ENCODE results near the gene SUMO4. TPM values are rescaled to one million over a fixed set of nuclear protein-coding genes. Genes with fewer than 3 reads are reported as not detected.

Gene SUMO4
- total RNA-seq, 1 experiment from 2014 or later: 1.8 TPM

DNA sequence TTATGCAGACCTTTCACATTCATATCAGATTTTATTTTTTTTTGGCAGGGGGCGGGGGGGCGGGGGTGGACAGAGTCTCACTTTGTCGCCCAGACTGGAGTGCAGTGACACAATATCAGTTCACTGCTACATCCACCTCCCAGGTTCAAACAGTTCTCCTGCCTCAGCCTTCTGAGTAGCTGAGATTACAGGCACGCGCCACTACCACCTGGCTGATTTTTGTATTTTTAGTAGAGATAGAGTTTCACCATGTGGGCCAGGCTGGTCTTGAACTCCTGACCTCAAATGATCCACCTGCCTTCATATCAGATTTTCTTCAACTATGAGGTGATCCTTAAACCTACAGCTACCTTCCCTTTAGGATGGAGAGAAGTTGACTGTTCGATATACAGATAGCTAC, 8.0 kb upstream of the SUMO4 start:
- H3K4me2 ChIP-seq: no peak overlapping the region
- 0 out of 2 replicates have a peak, but pooled peaks cover 10% of the 10 kb centered on the region for H4K20me1 ChIP-seq (ENCODE audit: insufficient read depth)
- ChIA-PET CTCF (no interaction called here), POLR2A (ENCODE audit: unreplicated experiment) (no interaction called here)
- no peak overlapping the region for H2AFZ ChIP-seq
- intact Hi-C loops (cut with micrococcal nuclease; ENCODE audit: unreplicated experiment): loop anchor here (10.0 kb wide), 1 partner anchor 67 kb away; no protein-coding TSS in a partner anchor
- H3F3A ChIP-seq (ENCODE audit: insufficient read depth, low read depth): no peaks in the 10 kb centered on the region
- TF ChIP-seq, protein P1, sequence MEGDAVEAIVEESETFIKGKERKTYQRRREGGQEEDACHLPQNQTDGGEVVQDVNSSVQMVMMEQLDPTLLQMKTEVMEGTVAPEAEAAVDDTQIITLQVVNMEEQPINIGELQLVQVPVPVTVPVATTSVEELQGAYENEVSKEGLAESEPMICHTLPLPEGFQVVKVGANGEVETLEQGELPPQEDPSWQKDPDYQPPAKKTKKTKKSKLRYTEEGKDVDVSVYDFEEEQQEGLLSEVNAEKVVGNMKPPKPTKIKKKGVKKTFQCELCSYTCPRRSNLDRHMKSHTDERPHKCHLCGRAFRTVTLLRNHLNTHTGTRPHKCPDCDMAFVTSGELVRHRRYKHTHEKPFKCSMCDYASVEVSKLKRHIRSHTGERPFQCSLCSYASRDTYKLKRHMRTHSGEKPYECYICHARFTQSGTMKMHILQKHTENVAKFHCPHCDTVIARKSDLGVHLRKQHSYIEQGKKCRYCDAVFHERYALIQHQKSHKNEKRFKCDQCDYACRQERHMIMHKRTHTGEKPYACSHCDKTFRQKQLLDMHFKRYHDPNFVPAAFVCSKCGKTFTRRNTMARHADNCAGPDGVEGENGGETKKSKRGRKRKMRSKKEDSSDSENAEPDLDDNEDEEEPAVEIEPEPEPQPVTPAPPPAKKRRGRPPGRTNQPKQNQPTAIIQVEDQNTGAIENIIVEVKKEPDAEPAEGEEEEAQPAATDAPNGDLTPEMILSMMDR (conservative IDR thresholded peaks at IDR 0.05): no peak
- TF ChIP-seq EZH2 (IDR thresholded peaks at IDR 0.05; ENCODE audit: low read depth): no peak
- H3K27ac ChIP-seq: no peak overlapping the region
- DNase-seq: no peak
- BruUV-seq (replicated peaks): no TSS peak
- peaks cover 64% of the 10 kb centered on the region for H3K79me2 ChIP-seq (ENCODE audit: low read depth)
- H3K9me3 ChIP-seq (ENCODE audit: insufficient read depth, low read depth): no peaks in the 10 kb centered on the region; the same call in 1 of the 2 replicates
- no peak overlapping the region for H3K4me3 ChIP-seq
- H3K36me3 ChIP-seq (ENCODE audit: low read depth): peaks cover 19% of the 10 kb centered on the region
- no peaks in the 10 kb centered on the region for H3K4me1 ChIP-seq (replicated peaks; ENCODE audit: insufficient read depth)
- no peaks in the 10 kb centered on the region for H3K27me3 ChIP-seq (ENCODE audit: insufficient read depth, low read depth)
- H3K9me2 ChIP-seq (ENCODE audit: insufficient read depth): no peaks in the 10 kb centered on the region

DNA sequence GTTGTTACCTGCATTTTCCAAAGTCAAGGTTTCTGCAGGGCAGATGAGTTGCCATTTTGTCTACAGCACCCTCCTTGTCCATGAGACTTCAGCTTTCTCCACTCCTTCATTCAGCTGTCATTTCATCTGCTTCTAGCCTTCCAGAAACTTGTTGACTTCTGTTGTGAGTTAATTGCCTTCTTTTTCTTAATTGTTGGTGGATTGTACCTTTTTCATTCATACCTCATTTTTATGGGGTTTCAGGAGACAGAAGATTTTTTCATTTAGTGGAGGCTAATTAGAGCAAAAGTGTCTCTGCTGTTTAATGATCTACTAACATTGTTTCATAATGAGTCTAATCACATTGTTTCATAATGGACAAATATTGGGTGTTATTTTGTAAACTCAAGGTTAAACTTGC, 7.5 kb upstream of the SUMO4 start:
- POLR2A ChIA-PET (ENCODE audit: unreplicated experiment): no interaction called here
- Histone ChIP-seq H3K4me1 (replicated peaks; ENCODE audit: insufficient read depth) (no peaks in the 10 kb centered on the region), H3K4me3 (no peak overlapping the region), H3K79me2 (ENCODE audit: low read depth) (peaks cover 60% of the 10 kb centered on the region), H3K9me2 (ENCODE audit: insufficient read depth) (no peaks in the 10 kb centered on the region), H3K27ac (no peak overlapping the region), H4K20me1 (ENCODE audit: insufficient read depth) (0 out of 2 replicates have a peak, but pooled peaks cover 10% of the 10 kb centered on the region), H3K27me3 (ENCODE audit: insufficient read depth, low read depth) (no peaks in the 10 kb centered on the region), H3K9me3 (ENCODE audit: insufficient read depth, low read depth) (no peaks in the 10 kb centered on the region; the same call in 1 of the 2 replicates), H3K36me3 (ENCODE audit: low read depth) (peaks cover 18% of the 10 kb centered on the region), H3F3A (ENCODE audit: insufficient read depth, low read depth) (no peaks in the 10 kb centered on the region), H3K4me2 (no peak overlapping the region), H2AFZ (no peak overlapping the region)
- CTCF ChIA-PET: no interaction called here
- intact Hi-C loops (cut with micrococcal nuclease; ENCODE audit: unreplicated experiment): loop anchor here (10.0 kb wide), 1 partner anchor 68 kb away; no protein-coding TSS in a partner anchor
- TF ChIP-seq, protein P1 (conservative IDR thresholded peaks at IDR 0.05): no peak
- TF ChIP-seq EZH2 (IDR thresholded peaks at IDR 0.05; ENCODE audit: low read depth): no peak
- no peak for DNase-seq
- BruUV-seq (replicated peaks): no TSS peak

DNA sequence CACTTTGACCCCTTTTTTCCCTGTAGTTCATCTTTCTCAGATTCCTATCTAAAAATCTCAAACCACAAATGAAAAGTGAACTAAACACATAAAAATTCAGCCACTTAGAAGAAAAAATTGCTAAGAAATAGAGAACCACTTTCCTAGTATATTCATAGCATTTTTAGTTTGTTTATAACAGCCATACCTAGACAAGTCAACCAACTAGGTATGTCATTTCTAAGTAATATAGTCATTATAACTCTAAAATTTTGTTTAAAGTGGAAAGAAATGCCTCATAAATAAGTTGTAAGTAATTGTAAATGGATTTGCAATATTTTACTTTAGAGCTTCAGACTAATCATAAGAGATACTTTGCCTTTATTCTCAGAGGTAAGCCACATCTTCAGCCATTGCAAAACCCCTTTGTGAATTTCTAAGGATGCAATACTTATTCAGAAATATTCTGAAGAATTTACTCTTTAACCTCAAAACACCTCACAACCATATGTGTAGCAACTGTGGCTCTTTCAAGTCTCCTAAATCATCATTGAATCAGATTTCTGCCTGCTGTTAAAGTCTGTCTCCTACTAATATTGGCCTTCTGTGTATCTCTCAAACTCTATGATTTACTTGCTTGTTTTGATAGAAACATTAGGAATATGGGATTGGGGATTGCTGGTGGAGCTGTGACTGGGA, 6.9 kb upstream of the SUMO4 start:
- TF ChIP-seq, protein P1 (conservative IDR thresholded peaks at IDR 0.05): no peak
- TF ChIP-seq EZH2 (IDR thresholded peaks at IDR 0.05; ENCODE audit: low read depth): no peak
- intact Hi-C loops (cut with micrococcal nuclease; ENCODE audit: unreplicated experiment): loop anchor here (10.0 kb wide), 1 partner anchor 68 kb away; no protein-coding TSS in a partner anchor
- H3K9me3 ChIP-seq (ENCODE audit: insufficient read depth, low read depth): no peaks in the 10 kb centered on the region
- 0 out of 2 replicates have a peak, but pooled peaks cover 10% of the 10 kb centered on the region for H4K20me1 ChIP-seq (ENCODE audit: insufficient read depth)
- ChIA-PET CTCF (no interaction called here), POLR2A (ENCODE audit: unreplicated experiment) (no interaction called here)
- H3K4me2 ChIP-seq: no peak overlapping the region
- H3K9me2 ChIP-seq (ENCODE audit: insufficient read depth): no peaks in the 10 kb centered on the region
- no TSS peak for BruUV-seq (replicated peaks)
- no peaks in the 10 kb centered on the region for H3K27me3 ChIP-seq (ENCODE audit: insufficient read depth, low read depth)
- DNase-seq: no peak
- H2AFZ ChIP-seq: no peak overlapping the region
- H3K79me2 ChIP-seq (ENCODE audit: low read depth): peaks cover 54% of the 10 kb centered on the region
- no peak overlapping the region for H3K4me3 ChIP-seq
- H3K36me3 ChIP-seq (ENCODE audit: low read depth): peaks cover 12% of the 10 kb centered on the region; the same call in 1 of the 2 replicates
- no peaks in the 10 kb centered on the region for H3K4me1 ChIP-seq (replicated peaks; ENCODE audit: insufficient read depth)
- no peak overlapping the region for H3K27ac ChIP-seq
- H3F3A ChIP-seq (ENCODE audit: insufficient read depth, low read depth): no peaks in the 10 kb centered on the region

All from PC-9 (cell line).